Ishikawa (cell line): ENCODE results near the gene CPNE6.

ENCODE experiments used
- EP300 ChIP-seq: IDR thresholded peaks from 2 replicates; pipeline ENCODE4 v1.6.1; 2012; ENCODE audit warnings: borderline replicate concordance
- FOXM1 ChIP-seq: IDR thresholded peaks from 2 replicates; pipeline ENCODE4 v1.6.1; 2012; ENCODE audit warnings: low read depth, borderline replicate concordance
- YY1 ChIP-seq: IDR thresholded peaks from 2 replicates; pipeline ENCODE4 v1.6.1; 2012; ENCODE audit warnings: low read depth

GRCh38 chr14:24080888-24081738 lies 9.8 kb downstream of the CPNE6 start:
- no peak for TF ChIP-seq FOXM1
- TF ChIP-seq YY1 = no peak
- TF ChIP-seq EP300 = no peak
